ENCODE measurements around the gene PRRC1. TPM values are rescaled to one million over a fixed set of nuclear protein-coding genes. Genes with fewer than 3 reads are reported as not detected.
"Not testable (repeated sequence)": the region's sequence is repeated elsewhere in the genome, so short reads cannot be mapped to it uniquely, and the experiment has no call there.

Gene PRRC1
- total RNA-seq, 1 experiment from 2014 or later: 53.2 TPM

- BruUV-seq (replicated peaks): no TSS peak
- ChIA-PET CTCF (interaction anchor here (0.7 to 2.5 kb wide), 6 partner anchors 10 to 30 kb away, joined by 3 to 9 read pairs (median 4); no protein-coding TSS in a partner anchor), POLR2A (no interaction called here), RAD21 (ENCODE audit: low non-redundant PET in 1 of 2, low total read pairs in 2 of 2, uncharacterized antibody in 2 of 2, unreplicated experiment in 2 of 2) (no interaction called here)
- DNase-seq (ENCODE audit: low read depth, low spot score): no peak
- Histone ChIP-seq H2AFZ (ENCODE audit: low read depth, low read length, poor library complexity, severe bottlenecking) (no peak overlapping the region), H3K36me3 (ENCODE audit: control insufficient read depth in 1 of 2, insufficient read depth in 2 of 2, low read length in 2 of 2) (peaks cover 30 to 54% of the 10 kb centered on the region in 2 experiments), H3K27ac (ENCODE audit: low read depth, low read length) (no peak overlapping the region), H3K4me2 (ENCODE audit: low read length) (no peak overlapping the region), H4K20me1 (ENCODE audit: insufficient read depth) (no peaks in the 10 kb centered on the region; the same call in 1 of the 2 replicates), H3K9me2 (ENCODE audit: insufficient read depth) (no peaks in the 10 kb centered on the region; the same call in none of the 2 replicates), H3K9me3 (ENCODE audit: control insufficient read depth in 1 of 2, insufficient read depth in 1 of 2, low read depth in 1 of 2, low read length in 2 of 2) (no peaks in the 10 kb centered on the region), H3K4me1 (ENCODE audit: control insufficient read depth in 1 of 2, insufficient read depth in 2 of 2, low read length in 2 of 2) (no peaks in the 10 kb centered on the region), H3K27me3 (ENCODE audit: insufficient read depth, low read length) (no peaks in the 10 kb centered on the region), H3K79me2 (ENCODE audit: insufficient read depth, low read length) (peaks cover 11% of the 10 kb centered on the region; the same call in 1 of the 2 replicates), H3K9ac (ENCODE audit: low read length) (no peak overlapping the region), H3K4me3 (replicated peaks in 1 of 2; ENCODE audit: low read depth in 1 of 2, low read length in 2 of 2) (no peak overlapping the region)
- TF ChIP-seq SIN3A (IDR thresholded peaks at IDR 0.05; ENCODE audit: low read depth) (no peak), CTCF (IDR thresholded peaks at IDR 0.05 in 2 of 3, conservative IDR thresholded peaks at IDR 0.05 in 1 of 3; ENCODE audit: borderline replicate concordance in 1 of 3, insufficient read depth in 1 of 3, low read depth in 2 of 3, low read length in 2 of 3) (peak in 2 of 3 experiments; percentile 18 to 51; a peak in 3 of 6 replicates), ZFX (IDR thresholded peaks at IDR 0.05) (no peak), FOSL1 (IDR thresholded peaks at IDR 0.05; ENCODE audit: low read depth) (no peak), ZBTB33 (IDR thresholded peaks at IDR 0.05; ENCODE audit: extremely low read depth, insufficient replicate concordance, low read length) (no peak)
- ATAC-seq: no peak
- intact Hi-C loops (cut with micrococcal nuclease): no loop called here
Observed at GRCh38 chr5:127536687-127537086, 19.2 kb downstream of the PRRC1 start.

GRCh38 chr5:127540553-127540952, 23.1 kb downstream of the PRRC1 start:
- H2AFZ ChIP-seq (ENCODE audit: low read depth, low read length, poor library complexity, severe bottlenecking); ATAC-seq; DNase-seq (ENCODE audit: low read depth, low spot score); H3K27ac ChIP-seq (ENCODE audit: low read depth, low read length); BruUV-seq (replicated peaks); POLR2A ChIA-PET; CTCF ChIA-PET; intact Hi-C loops (cut with micrococcal nuclease); RAD21 ChIA-PET (ENCODE audit: low non-redundant PET in 1 of 2, low total read pairs in 2 of 2, uncharacterized antibody in 2 of 2, unreplicated experiment in 2 of 2); H3K4me3 ChIP-seq (replicated peaks in 1 of 2; ENCODE audit: low read depth in 1 of 2, low read length in 2 of 2); H3K9me3 ChIP-seq (ENCODE audit: control insufficient read depth in 1 of 2, insufficient read depth in 1 of 2, low read depth in 1 of 2, low read length in 2 of 2); H3K4me1 ChIP-seq (ENCODE audit: control insufficient read depth in 1 of 2, insufficient read depth in 2 of 2, low read length in 2 of 2); H4K20me1 ChIP-seq (ENCODE audit: insufficient read depth); H3K9ac ChIP-seq (ENCODE audit: low read length); H3K9me2 ChIP-seq (ENCODE audit: insufficient read depth); H3K4me2 ChIP-seq (ENCODE audit: low read length); H3K27me3 ChIP-seq (ENCODE audit: insufficient read depth, low read length): not testable (repeated sequence)
- Histone ChIP-seq H3K79me2 (ENCODE audit: insufficient read depth, low read length) (peaks cover 11% of the 10 kb centered on the region; the same call in 1 of the 2 replicates), H3K36me3 (ENCODE audit: control insufficient read depth in 1 of 2, insufficient read depth in 2 of 2, low read length in 2 of 2) (peaks cover 14 to 33% of the 10 kb centered on the region in 2 experiments)

GRCh38 chr5:127545249-127545648, 27.8 kb downstream of the PRRC1 start:
- H2AFZ ChIP-seq (ENCODE audit: low read depth, low read length, poor library complexity, severe bottlenecking); CTCF ChIA-PET; H3K9ac ChIP-seq (ENCODE audit: low read length); H3K9me3 ChIP-seq (ENCODE audit: control insufficient read depth in 1 of 2, insufficient read depth in 1 of 2, low read depth in 1 of 2, low read length in 2 of 2); ATAC-seq; H3K9me2 ChIP-seq (ENCODE audit: insufficient read depth); H3K79me2 ChIP-seq (ENCODE audit: insufficient read depth, low read length); intact Hi-C loops (cut with micrococcal nuclease); H3K27me3 ChIP-seq (ENCODE audit: insufficient read depth, low read length); DNase-seq (ENCODE audit: low read depth, low spot score); H3K4me1 ChIP-seq (ENCODE audit: control insufficient read depth in 1 of 2, insufficient read depth in 2 of 2, low read length in 2 of 2); BruUV-seq (replicated peaks); H3K4me2 ChIP-seq (ENCODE audit: low read length); POLR2A ChIA-PET; RAD21 ChIA-PET (ENCODE audit: low non-redundant PET in 1 of 2, low total read pairs in 2 of 2, uncharacterized antibody in 2 of 2, unreplicated experiment in 2 of 2); H4K20me1 ChIP-seq (ENCODE audit: insufficient read depth); H3K27ac ChIP-seq (ENCODE audit: low read depth, low read length); H3K4me3 ChIP-seq (replicated peaks in 1 of 2; ENCODE audit: low read depth in 1 of 2, low read length in 2 of 2): not testable (repeated sequence)
- peaks cover 0 to 10% of the 10 kb centered on the region in 2 experiments; a peak in 3 of 4 replicates for H3K36me3 ChIP-seq (ENCODE audit: control insufficient read depth in 1 of 2, insufficient read depth in 2 of 2, low read length in 2 of 2)

Measured in HCT116 (cell line).